PC-3 (cell line): Measurements from ENCODE around the gene PEPD. TPM values are rescaled to one million over a fixed set of nuclear protein-coding genes. Genes with fewer than 3 reads are reported as not detected.
A peak's percentile ranks its signal among the peaks of the same experiment; 100 is the strongest.

Experiments
- ATAC-seq: fragments of 200-7000 bp; cut with Tn5 transposase; 2 replicates; pipeline ENCODE4 v1.9.1; 2020; ENCODE audit warnings: mild to moderate bottlenecking, moderate library complexity
- BruUV-seq: library from RNA; stranded (reverse); fragments of 400-500 nt; replicated peaks from 2 replicates; lab custom pipeline; 2021; lab: Mats Ljungman, UMichigan
- CTCF ChIA-PET: fragments of 300-600 bp; sonication (Branson Sonifier 250); formaldehyde crosslinking; loops from one replicate; lab custom pipeline; 2022; ENCODE audit warnings: antibody characterized with exemption; lab: Charles Lee
- POLR2A ChIA-PET: fragments of 300-600 bp; sonication (Branson Sonifier 250); formaldehyde crosslinking; loops from one replicate; lab custom pipeline; 2022; ENCODE audit warnings: antibody characterized with exemption; ENCODE audit not compliant: unreplicated experiment; lab: Charles Lee
- DNase-seq: peaks from one replicate; pipeline ENCODE4 v3.0.0-alpha.2; 2015
- H2AFZ ChIP-seq: fragments of 300-600 bp; sonication (generic); 2 replicates; pipeline ENCODE4 v1.6.0; 2016; ENCODE audit warnings: antibody characterized with exemption, low read length
- H3F3A ChIP-seq: fragments of 300-600 bp; sonication (generic); one replicate; pipeline ENCODE4 v1.6.0; 2017; ENCODE audit warnings: antibody characterized with exemption, low read length, control low read depth, mild to moderate bottlenecking; ENCODE audit not compliant: unreplicated experiment
- H3K27ac ChIP-seq: fragments of 300-600 bp; sonication (generic); 2 replicates; pipeline ENCODE4 v1.5.1; 2016; ENCODE audit warnings: mild to moderate bottlenecking, low read length
- H3K27me3 ChIP-seq: fragments of 300-600 bp; sonication (generic); 2 replicates; pipeline ENCODE4 v1.6.1; 2016; ENCODE audit warnings: low read length, mixed read lengths
- H3K36me3 ChIP-seq: fragments of 300-600 bp; sonication (generic); 2 replicates; pipeline ENCODE4 v1.6.1; 2016; ENCODE audit warnings: low read depth, mixed run types, low read length, mixed read lengths
- H3K4me1 ChIP-seq: fragments of 300-600 bp; sonication (generic); 2 replicates; pipeline ENCODE4 v1.5.1; 2016; ENCODE audit warnings: low read length; ENCODE audit not compliant: insufficient read depth
- H3K4me2 ChIP-seq: fragments of 300-600 bp; sonication (generic); 2 replicates; pipeline ENCODE4 v1.6.0; 2016; ENCODE audit warnings: low read length
- H3K4me3 ChIP-seq: fragments of 300-600 bp; sonication (generic); 2 replicates; pipeline ENCODE4 v1.5.1; 2016; ENCODE audit warnings: mild to moderate bottlenecking, low read length, mixed read lengths
- H3K79me2 ChIP-seq: fragments of 300-600 bp; sonication (generic); 2 replicates; pipeline ENCODE4 v1.6.1; 2017; ENCODE audit warnings: low read length, mixed read lengths
- H3K9ac ChIP-seq: fragments of 300-600 bp; sonication (generic); 2 replicates; pipeline ENCODE4 v1.6.0; 2016; ENCODE audit warnings: mild to moderate bottlenecking, low read length
- H3K9me2 ChIP-seq: fragments of 300-600 bp; sonication (generic); replicated peaks from 2 replicates; pipeline ENCODE4 v1.6.1; 2016; ENCODE audit warnings: mixed run types, low read length, mixed read lengths
- H3K9me3 ChIP-seq: fragments of 300-600 bp; sonication (generic); 2 replicates; pipeline ENCODE4 v1.6.1; 2016; ENCODE audit warnings: low read length, mixed read lengths
- H4K20me1 ChIP-seq: fragments of 300-600 bp; sonication (generic); 2 replicates; pipeline ENCODE4 v1.6.1; 2016; ENCODE audit warnings: low read length, mixed read lengths
- CTCF ChIP-seq: fragments of 300-600 bp; sonication (generic); conservative IDR thresholded peaks from 2 replicates; pipeline ENCODE4 v1.5.1; 2017; ENCODE audit warnings: antibody characterized with exemption, low read depth, mild to moderate bottlenecking, low read length
- EZH2 ChIP-seq: fragments of 300-600 bp; sonication (generic); IDR thresholded peaks from one replicate; pipeline ENCODE4 v1.6.1; 2017; ENCODE audit warnings: antibody characterized with exemption, mild to moderate bottlenecking, low read length; ENCODE audit not compliant: unreplicated experiment
- EZH2phosphoT487 ChIP-seq: fragments of 300-600 bp; sonication (generic); IDR thresholded peaks from 2 replicates; pipeline ENCODE4 v1.6.1; 2018; ENCODE audit warnings: mild to moderate bottlenecking, antibody characterized with exemption, low read length, borderline replicate concordance
- intact Hi-C: fragments of 100-400 bp; cut with micrococcal nuclease; formaldehyde crosslinking; loops from 2 replicates; pipeline ENCODE4 v1.9.0; 2023
- total RNA-seq: library from RNA; depleted of rRNA; stranded (reverse); fragments of >200 nt; gene quantifications from 2 replicates; pipeline ENCODE4 v1.2.3, GENCODE V29; 2014

PEPD gene
- total RNA-seq, 1 experiment from 2014 or later = 53.4 TPM

- Histone ChIP-seq H3K9me2 (no peaks in the 10 kb centered on the region), H4K20me1 (no peaks in the 10 kb centered on the region), H3F3A (no peaks in the 10 kb centered on the region), H3K9me3 (no peaks in the 10 kb centered on the region), H2AFZ (peak overlapping the region; percentile 56; the same call in 1 of the 2 replicates), H3K79me2 (peaks cover 8% of the 10 kb centered on the region; the same call in 1 of the 2 replicates), H3K4me3 (peak overlapping the region; percentile 92; the same call in 1 of the 2 replicates), H3K4me1 (peaks cover 3% of the 10 kb centered on the region; the same call in 1 of the 2 replicates), H3K27me3 (peaks cover 4% of the 10 kb centered on the region; the same call in 1 of the 2 replicates), H3K4me2 (peak overlapping the region; percentile 80; the same call in 1 of the 2 replicates), H3K9ac (no peak overlapping the region), H3K27ac (no peak overlapping the region), H3K36me3 (no peaks in the 10 kb centered on the region)
- POLR2A ChIA-PET = no interaction called here
- BruUV-seq = no TSS peak
- DNase-seq (no peak), ATAC-seq (no peak; the same call in 1 of the 2 replicates)
- no peak for TF ChIP-seq EZH2phosphoT487
- TF ChIP-seq EZH2 = no peak
- TF ChIP-seq CTCF = no peak
- intact Hi-C loops = loop anchor here (5.0 kb wide), 1 partner anchor 50 kb away; no protein-coding TSS in a partner anchor
- CTCF ChIA-PET = no interaction called here
These were observed 726 bp upstream of the PEPD start for GRCh38 chr19:33522371-33522662.

- peak overlapping the region; percentile 81 for H3K9ac ChIP-seq
- H2AFZ ChIP-seq = peak overlapping the region; percentile 45
- ATAC-seq (peak; percentile 6; the same call in 1 of the 2 replicates), DNase-seq (no peak)
- H3K4me1 ChIP-seq = peaks cover 3% of the 10 kb centered on the region; the same call in 1 of the 2 replicates
- H3K27me3 ChIP-seq = no peaks in the 10 kb centered on the region
- intact Hi-C loops = loop anchor here (1.0 to 5.0 kb wide), 2 partner anchors 49 to 91 kb away; no protein-coding TSS in a partner anchor
- H3K27ac ChIP-seq = no peak overlapping the region
- peaks cover 8% of the 10 kb centered on the region; the same call in 1 of the 2 replicates for H3K79me2 ChIP-seq
- peak overlapping the region; percentile 97 for H3K4me2 ChIP-seq
- no peaks in the 10 kb centered on the region for H3K9me2 ChIP-seq
- no peaks in the 10 kb centered on the region for H4K20me1 ChIP-seq
- peak overlapping the region; percentile 92 for H3K4me3 ChIP-seq
- ChIA-PET CTCF (no interaction called here), POLR2A (no interaction called here)
- BruUV-seq = TSS peak; percentile 55
- H3F3A ChIP-seq = no peaks in the 10 kb centered on the region
- H3K9me3 ChIP-seq = no peaks in the 10 kb centered on the region
- TF ChIP-seq CTCF (no peak), EZH2 (no peak), EZH2phosphoT487 (no peak)
- H3K36me3 ChIP-seq = no peaks in the 10 kb centered on the region
These were observed 629 bp downstream of the PEPD start for GRCh38 chr19:33520844-33521479.

- Histone ChIP-seq H3K4me2 (peak overlapping the region; percentile 97; the same call in 1 of the 2 replicates), H4K20me1 (no peaks in the 10 kb centered on the region), H3K36me3 (no peaks in the 10 kb centered on the region), H3K9ac (no peak overlapping the region), H3K79me2 (peaks cover 8% of the 10 kb centered on the region; the same call in 1 of the 2 replicates), H3K4me1 (peaks cover 8% of the 10 kb centered on the region), H3K9me3 (no peaks in the 10 kb centered on the region), H3K27me3 (no peaks in the 10 kb centered on the region), H3K9me2 (no peaks in the 10 kb centered on the region), H3F3A (no peaks in the 10 kb centered on the region), H3K4me3 (no peak overlapping the region), H3K27ac (no peak overlapping the region), H2AFZ (no peak overlapping the region)
- no TSS peak for BruUV-seq
- CTCF ChIA-PET = no interaction called here
- intact Hi-C loops = loop anchor here (5.0 kb wide), 1 partner anchor 48 kb away; no protein-coding TSS in a partner anchor
- POLR2A ChIA-PET = no interaction called here
- ATAC-seq (no peak), DNase-seq (no peak)
- TF ChIP-seq EZH2 (no peak), EZH2phosphoT487 (no peak), CTCF (no peak)
These were observed 1.4 kb downstream of the PEPD start for GRCh38 chr19:33520048-33520643.
